Activated CD4-positive, alpha-beta T cell treated with anti-CD3 and anti-CD28 coated beads for 24 hours (primary cell): ENCODE data around the gene TBL3.
A peak's percentile ranks its signal among the peaks of the same experiment; 100 is the strongest.

ENCODE experiments used
- DNase-seq, 2 donors: peaks; one replicate each; pipeline ENCODE4 v3.0.0-alpha.2; 2020; ENCODE audit warnings: low read depth in 2 of 2

Gene TBL3

DNA sequence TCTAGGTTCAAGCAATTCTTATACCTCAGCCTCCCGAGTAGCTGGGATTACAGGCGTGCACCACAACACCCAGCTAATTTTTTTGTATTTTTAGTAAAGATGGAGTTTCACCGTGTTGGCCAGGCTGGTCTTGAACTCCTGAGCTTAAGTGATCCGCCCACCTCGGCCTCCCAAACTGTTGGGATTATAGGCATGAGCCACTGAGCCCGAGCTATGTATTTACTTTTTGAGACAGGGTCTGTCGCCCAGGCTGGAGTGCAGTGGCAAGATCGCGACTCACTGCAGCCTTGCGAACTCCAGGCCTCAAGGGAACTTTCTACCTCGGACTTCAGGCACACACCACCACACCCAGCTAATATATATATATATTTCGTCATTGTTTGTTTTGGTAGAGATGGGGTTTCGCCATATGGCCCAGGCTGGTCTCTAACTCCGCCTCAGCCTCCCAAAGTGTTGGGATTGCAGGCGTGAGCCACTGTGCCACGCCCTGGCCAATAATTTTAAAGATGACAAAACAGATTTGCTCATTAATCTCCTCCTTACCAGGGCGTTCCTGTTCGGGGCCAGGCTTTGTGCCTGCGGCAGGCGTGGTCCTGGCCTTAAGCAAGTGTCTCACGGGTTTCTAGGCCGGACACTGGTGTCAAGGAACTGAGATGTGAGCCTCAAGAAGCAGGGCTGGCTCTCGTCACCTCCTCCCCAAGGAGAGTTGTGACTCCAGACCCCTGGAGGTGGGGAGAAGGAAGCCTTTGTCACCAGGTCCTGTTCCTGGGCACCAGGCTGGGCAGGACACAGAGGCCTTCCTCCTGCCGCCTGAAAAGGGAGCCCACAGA lies 43.5 kb downstream of the TBL3 start:
- no peak for DNase-seq

DNA sequence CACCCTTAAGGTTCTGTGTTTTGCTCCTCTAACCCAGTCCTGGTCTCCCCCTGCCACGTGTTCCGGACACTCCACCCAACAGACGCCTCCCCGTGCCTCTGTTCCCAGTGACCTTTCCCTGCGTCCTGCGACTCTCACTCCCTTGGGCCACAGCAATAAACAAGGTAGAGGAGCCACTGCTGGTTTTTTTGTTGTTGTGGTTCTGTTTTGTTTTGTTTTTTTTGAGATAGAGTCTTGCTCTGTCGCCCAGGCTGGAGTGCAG lies 44.0 kb downstream of the TBL3 start:
- DNase-seq = no peak

DNA sequence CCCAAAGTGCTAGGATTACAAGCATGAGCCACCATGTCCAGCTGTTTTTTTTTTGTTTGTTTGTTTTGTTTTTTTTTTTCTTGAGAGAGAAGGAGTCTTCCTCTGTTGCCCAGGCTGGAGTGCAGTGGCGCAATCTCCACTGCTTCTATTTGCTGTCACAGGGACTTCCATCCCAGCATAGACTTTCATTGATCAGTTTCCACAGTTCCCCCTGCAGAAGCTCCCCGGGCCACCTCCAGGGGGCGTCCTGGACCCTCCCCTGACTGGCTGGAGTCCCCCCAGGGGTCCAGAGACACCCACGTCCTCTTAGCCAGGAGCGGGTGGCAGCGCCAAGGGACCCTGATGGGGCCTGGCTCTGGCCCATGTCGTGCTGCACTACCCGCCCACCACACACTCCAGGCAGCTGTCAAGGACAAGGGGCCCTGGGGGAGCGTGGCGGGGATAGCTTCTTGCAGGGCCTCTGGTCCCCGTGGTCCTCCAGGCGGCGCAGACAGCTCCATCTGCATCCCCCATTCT lies 44.6 kb downstream of the TBL3 start:
- DNase-seq = no peak

DNA sequence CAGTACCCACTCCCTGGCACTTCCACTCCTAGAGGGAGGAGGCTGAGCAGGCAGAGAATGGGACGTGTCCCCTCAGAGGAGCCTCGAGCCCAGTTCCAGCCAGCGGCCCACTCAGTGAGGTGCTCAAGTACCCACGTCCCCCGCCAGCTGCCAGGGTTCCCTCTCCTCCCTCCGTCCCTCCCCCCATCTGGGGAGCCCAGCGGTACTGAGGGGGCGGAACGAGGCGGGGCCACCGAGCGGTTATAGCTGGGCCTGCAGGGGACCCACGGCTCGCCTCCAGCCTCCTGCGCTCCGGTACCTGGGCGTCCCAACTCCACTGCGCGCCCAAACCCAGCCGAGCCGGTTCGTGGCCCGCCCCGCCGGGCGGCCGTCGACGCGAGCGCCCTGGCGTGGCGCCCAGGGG lies 47.7 kb downstream of the TBL3 start, which contains the start of gene NPW:
Gene NPW, plus strand, starts transcription at position 268 of the 403 bp plus-strand sequence.
- no peak for DNase-seq

DNA sequence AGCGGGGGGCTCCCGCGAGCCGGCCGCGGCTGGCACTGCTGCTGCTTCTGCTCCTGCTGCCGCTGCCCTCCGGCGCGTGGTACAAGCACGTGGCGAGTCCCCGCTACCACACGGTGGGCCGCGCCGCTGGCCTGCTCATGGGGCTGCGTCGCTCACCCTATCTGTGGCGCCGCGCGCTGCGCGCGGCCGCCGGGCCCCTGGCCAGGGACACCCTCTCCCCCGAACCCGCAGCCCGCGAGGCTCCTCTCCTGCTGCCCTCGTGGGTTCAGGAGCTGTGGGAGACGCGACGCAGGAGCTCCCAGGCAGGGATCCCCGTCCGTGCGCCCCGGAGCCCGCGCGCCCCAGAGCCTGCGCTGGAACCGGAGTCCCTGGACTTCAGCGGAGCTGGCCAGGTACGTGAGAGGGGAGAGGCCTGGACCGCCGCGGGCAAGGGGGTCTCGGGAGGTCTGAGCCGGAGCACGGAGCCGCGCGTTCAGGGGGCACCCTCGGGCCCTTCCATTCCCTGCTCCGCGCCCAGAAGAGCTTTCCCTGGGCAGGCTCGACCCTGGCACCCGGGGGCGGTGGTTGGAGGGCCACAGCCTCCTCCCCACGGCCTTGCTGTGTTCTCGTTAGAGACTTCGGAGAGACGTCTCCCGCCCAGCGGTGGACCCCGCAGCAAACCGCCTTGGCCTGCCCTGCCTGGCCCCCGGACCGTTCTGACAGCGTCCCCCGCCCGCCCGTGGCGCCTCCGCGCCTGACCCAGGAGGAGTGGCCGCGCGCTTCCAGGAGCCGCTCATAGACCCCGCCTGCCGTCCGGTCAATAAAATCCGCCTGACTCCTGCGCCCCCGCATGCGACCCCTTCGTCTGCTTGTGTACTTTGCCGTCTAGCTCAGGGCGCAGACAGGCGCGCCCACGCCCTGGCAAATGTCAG lies 48.3 kb downstream of the TBL3 start:
- DNase-seq = no peak

DNA sequence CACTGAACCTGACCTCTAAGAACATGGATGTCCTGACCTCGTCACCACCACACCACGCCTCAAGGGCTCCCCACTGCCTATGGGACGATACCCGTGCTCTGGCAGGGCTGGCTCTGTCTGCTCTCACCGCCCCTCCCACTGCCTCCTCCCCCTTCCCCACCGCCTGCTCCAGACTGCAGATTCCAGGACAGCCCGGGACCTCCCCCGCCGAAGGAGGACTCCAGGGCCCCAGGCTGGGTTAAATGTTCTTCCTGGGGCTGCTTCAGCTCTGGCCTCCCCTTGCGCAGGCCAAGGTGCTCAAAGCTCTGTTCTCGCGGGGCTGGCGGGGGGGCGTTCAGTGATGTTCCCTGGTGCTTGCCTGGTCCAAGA lies 50.9 kb downstream of the TBL3 start:
- no peak for DNase-seq

DNA sequence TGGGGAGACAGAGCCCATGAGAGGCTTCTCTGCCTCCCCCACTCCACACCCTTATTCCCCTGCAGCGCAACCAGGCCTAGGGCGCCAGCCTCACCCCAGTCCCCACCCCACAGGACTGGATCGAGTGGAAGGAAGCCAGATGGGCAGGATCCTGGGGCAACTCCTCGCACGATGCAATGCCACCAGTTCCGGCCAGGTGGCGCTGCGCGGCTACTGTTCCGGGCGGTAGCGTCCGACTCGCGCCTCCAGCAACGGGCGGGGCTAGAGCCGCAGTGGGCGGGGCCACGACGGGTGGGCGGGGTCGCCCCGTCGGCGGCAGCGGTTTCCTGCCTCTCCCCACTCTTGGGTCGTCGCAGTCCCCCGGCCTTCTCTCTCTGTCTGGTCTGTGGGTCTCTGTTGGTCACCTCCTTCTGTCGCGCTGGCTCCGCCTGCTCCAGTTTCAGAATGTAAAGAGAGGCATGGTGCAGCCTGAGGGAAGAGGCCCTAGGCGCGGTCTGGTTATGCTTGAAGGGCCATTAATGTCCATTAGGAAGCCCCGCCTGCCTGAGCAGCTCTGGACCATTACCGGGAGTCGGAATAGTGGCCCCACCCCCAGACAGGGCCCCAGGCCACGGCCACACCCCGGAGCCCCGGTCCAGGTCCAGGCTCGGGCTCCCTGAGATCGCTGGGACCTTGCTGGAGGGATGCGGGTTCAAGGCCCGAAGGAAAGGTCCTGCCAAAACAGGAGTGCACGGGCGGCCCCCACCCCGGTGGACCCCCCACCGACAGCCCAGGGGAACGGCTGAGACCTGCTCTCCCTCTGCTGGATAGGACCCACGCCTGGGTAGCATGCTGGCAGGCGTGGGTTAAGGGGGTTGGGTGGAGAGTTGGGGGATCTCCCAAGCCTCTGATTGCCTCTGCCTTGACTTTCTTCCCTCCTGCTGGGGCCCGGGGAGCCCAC lies 51.5 kb downstream of the TBL3 start:
- DNase-seq = peak; percentile 95 to 96

DNA sequence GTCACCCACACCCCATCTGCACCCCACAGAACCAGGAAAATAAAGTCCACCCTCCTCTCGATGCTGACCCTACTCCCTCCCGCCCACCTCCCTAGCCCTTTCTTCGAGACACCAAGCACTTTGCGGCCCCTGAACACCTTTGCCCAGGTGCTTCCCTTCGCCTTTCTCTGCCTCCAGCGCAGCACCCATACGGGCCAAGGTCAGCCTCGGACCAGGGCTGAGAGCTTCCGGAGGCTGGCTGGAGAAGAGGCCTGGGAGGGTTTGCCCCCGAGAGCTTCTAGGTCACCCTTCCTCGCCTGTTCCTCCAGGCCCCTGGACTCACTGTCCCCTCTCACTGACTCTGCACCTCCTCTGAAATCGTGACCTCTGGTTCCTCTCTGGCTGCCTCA lies 52.2 kb downstream of the TBL3 start:
- DNase-seq = no peak

DNA sequence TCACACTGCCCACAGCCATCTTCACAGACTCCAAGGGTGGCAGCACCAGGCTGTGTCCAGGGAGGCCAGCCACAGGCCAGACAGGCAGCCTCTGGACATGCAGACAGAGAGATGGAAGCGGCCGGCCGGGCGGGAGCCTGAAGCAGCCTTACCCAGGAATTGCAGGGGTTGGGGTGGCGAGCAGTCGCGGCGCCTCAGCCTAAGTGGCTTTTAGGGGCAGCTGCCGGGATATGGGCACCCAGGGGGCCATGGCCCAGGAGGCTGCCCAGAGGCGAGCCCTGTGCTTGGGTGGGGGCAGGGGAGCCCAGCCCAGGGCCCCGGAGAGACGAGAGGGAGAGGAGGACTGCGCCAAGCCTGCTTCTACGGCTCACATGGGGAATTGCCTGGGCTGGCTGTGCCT lies 53.4 kb downstream of the TBL3 start:
- no peak for DNase-seq

DNA sequence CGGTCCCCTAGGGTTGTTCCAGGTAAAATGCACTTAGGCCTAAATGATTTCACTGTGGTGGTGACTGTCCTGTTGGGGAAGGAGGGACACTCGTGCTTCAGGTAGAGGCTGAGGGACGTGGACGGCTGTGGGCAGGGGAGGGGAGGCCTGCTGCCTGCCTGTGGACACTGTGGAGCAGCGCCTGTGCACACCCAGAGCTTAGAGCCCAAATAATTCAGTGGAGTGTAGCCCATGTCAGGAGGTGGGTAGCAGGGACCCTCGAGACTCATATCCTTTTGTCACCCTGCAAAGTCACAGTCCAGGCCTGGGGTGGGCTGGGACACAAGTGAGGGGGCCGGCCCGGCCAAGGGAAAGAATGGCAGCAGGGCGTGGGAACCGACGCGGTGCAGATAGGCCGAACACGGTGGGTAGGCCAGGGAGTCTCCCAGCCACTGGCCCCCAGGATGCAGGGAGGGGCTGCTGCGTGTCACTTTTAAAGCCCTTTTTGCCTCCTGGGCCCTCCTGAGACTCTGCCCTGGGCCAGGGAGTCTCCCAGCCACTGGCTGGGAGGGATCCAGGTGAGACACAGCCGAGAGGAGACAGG lies 54.1 kb downstream of the TBL3 start:
- DNase-seq = no peak

DNA sequence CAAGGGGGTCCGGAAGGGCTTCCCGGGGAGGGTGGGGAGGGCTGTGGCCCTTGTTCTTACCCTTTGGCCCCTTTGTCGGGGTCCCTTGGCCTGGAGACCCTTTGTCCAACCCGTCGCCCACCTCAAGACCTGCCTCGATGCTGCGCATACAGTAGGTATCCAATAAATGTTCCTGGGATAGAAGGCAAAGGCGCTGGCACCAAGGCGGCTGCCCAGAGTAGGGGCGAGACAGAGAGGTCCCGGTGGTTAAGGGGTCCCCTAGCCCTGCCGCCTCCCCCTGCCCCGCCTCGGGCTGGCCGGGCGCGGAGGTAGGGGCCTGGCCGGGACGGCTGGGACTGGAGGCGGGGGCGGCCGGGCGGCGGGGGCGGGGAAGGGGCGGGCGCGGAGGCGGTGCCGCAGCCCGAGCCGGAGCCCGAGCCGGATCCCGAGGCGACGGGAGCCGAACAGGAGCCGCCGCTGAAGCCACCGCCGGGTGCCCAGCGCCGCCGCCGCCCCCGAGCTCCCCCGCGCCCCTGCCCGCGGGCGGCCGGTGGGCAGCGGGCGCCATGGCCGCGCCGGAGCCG lies 54.7 kb downstream of the TBL3 start, which contains the start of gene NHERF2:
Gene NHERF2, plus strand, starts transcription at position 442 of the 563 bp plus-strand sequence. Its CDS starts 104 bp downstream, at position 546.
- DNase-seq = no peak

DNA sequence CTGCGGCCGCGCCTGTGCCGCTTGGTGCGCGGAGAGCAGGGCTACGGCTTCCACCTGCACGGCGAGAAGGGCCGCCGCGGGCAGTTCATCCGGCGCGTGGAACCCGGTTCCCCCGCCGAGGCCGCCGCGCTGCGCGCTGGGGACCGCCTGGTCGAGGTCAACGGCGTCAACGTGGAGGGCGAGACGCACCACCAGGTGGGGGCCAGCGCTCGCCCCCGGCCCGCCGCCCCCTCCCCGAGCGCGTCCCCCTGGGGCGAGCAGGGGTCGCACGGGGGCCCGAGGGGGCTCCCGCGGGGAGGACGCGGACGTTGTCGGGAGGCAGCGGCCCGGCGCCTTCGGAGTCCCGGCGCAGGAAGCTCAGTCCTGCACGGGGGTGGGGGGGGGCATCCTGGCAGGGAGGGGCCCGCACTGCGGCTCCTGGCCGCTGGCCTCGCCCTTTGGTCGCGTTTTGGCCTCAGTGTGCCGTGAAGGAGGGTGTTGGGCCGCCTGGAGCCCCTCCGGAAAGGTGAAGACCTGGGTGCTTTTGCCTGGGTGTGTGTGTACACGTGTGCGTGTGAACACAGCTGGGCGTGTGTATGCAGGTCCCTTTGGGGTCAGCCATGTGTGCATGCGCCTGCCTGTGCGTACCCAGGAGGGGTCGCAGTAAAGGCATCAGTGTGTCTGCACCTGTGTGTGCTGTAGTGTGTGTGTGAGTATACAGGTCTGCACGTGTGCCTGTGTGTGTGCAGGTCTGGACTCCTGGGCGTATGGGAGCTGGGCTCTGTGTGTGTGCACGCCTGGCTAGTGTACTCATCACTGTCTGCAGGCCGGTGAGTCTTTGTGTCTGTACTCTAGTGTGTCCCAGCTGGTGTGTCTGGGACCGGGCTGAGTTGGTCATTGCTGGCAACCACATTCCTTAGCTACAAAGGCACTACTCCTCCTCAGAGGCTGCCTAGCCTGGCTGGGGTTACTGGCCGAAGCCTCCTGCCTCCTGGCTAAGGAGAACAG lies 55.5 kb downstream of the TBL3 start:
- DNase-seq = no peak

DNA sequence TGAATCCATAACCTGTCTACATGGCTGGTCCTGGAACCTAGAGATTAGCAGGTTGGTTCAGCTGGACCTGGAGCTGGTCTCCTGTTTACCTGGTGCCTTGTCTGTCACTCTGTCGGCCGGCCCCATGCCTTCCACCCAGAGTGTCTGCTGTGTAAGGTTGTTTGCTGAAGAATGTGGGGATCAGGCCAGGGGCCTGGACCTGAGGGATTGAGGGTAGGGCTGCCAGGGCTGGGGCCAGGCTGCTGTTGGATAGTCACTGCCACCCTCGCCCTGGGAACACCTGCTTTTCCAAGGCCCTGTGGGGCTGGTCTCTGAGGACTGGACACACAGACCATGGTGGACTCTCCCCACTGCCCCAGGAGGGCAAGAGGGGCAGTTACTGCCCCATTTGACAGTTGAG lies 56.3 kb downstream of the TBL3 start:
- no peak for DNase-seq

DNA sequence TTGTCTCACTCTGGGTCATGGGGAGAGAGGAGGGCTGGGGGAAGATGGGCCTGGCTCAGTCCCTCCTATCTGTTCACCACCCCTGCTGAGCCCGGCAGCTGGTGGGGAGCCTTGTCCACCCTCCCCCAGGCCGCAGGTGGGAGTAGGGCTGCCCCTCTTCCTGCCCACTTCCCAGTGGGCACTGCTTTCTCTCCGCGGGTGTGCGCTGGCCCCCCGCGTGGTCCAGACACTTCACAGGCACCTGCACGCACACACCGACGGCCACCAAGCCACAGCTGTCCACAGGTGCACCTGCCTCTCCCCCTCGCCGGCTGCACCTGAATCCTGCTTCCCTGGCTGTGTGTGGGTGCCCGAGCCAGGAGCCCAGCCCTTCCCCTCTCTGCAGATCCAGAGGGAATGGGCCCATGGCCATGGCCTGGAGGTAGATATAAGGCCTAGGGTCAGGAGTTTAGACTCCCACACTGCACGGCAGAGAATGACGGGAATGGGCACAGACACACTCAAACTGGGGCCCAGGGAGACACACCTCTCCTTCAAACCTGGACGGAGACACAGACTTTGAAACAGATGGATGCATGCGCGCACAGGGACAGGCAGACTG lies 56.9 kb downstream of the TBL3 start:
- no peak for DNase-seq

DNA sequence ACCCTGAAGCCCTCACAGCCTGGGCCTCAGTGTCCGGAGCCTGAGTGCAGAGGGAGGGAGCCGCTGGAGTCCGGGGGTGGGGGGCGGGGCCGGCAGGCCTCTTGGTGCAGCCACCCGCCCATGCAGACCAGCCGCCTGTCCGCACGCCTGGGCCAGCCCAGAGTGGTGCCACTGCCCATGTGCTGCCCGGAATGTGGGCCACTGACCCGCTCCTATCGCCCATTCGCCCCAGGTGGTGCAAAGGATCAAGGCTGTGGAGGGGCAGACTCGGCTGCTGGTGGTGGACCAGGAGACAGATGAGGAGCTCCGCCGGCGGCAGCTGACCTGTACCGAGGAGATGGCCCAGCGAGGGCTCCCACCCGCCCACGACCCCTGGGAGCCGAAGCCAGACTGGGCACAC lies 57.5 kb downstream of the TBL3 start:
- no peak for DNase-seq

DNA sequence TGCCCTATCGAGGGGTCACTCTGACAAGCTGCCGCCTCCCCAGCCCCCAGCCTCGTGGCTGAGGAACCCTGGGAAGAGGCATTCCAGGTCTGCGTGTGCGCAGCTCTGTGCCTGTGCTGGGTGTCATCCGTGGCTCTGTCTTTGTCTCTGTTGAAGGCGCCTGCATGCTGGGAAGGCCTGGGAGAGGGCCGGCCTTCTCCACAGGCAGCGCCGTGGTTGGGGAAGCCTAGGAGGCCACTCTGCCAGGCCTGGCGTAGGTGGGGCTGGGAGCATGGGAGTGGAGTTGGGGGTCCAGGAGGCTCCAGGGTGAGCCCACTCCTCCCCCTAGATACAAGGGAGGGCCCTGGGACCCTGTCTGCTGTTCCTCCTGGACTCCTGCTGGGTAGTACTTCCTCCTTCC lies 58.2 kb downstream of the TBL3 start:
- no peak for DNase-seq

DNA sequence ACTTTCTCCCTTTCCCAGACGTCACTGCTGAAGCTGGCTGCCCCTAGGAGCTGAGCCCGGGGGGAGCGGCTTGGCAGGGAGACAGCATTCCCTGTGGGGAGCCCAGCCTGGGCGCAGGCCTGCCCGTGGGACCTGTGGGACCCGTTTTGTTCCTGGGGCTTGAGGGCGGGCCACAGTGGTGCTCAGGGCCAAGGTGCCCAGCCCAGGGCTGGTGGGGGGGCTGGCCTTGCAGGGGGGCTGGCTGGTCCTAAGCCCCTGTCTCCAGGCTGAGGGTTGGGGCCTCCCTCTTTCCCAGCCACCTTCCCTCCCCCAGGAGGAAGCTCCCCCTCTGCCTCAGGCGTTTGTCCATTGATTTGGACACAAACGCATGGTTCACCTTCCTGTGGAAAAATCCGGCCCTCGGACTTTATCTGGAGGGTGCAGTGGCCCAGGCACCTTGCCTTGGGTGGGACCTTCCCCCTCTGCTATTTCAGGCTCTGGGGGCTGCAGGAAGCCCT lies 59.3 kb downstream of the TBL3 start:
- no peak for DNase-seq
